SU-DHL-6 (cell line): ENCODE results near the gene NKX6-1.

Experiments
- H2AFZ ChIP-seq: fragments of 200-600 bp; sonication (generic); 2 replicates; pipeline ENCODE4 v1.6.1; 2014; ENCODE audit warnings: low read depth, mild to moderate bottlenecking, moderate library complexity, mixed read lengths, antibody characterized with exemption, low read length; ENCODE audit not compliant: severe bottlenecking
- H3F3A ChIP-seq: fragments of 200-600 bp; shearing (Covaris generic); 2 replicates; pipeline ENCODE4 v1.6.0; 2016; ENCODE audit warnings: antibody characterized with exemption, mild to moderate bottlenecking; ENCODE audit not compliant: insufficient read depth
- H3K27ac ChIP-seq: fragments of 200-600 bp; sonication (generic); 2 replicates; pipeline ENCODE4 v1.5.1; 2016; ENCODE audit warnings: low read depth, mild to moderate bottlenecking, low read length, moderate library complexity, mixed read lengths
- H3K27me3 ChIP-seq: fragments of 200-600 bp; sonication (generic), shearing (Covaris generic); 2 replicates; pipeline ENCODE4 v1.6.0; 2014; ENCODE audit warnings: mild to moderate bottlenecking, low read length
- H3K36me3 ChIP-seq: fragments of 200-600 bp; sonication (generic); 2 replicates; pipeline ENCODE4 v1.6.1; 2014; ENCODE audit warnings: mild to moderate bottlenecking, low read length, mixed read lengths
- H3K4me2 ChIP-seq: fragments of 300-600, 200-600 bp; shearing (Covaris generic), sonication (generic); 2 replicates; pipeline ENCODE4 v1.6.0; 2014; ENCODE audit warnings: low read length, low read depth, mild to moderate bottlenecking; ENCODE audit not compliant: poor library complexity, severe bottlenecking
- H3K4me3 ChIP-seq: fragments of 200-600 bp; sonication (generic); 2 replicates; pipeline ENCODE4 v1.5.1; 2014; ENCODE audit warnings: antibody characterized with exemption, low read length, mild to moderate bottlenecking, mixed read lengths; ENCODE audit not compliant: insufficient read depth, poor library complexity, severe bottlenecking
- H3K79me2 ChIP-seq: fragments of 200-600 bp; sonication (generic); 2 replicates; pipeline ENCODE4 v1.6.1; 2014; ENCODE audit warnings: mild to moderate bottlenecking, low read length, moderate library complexity; ENCODE audit not compliant: insufficient read depth
- H3K9ac ChIP-seq: fragments of 200-600 bp; sonication (generic); 2 replicates; pipeline ENCODE4 v1.7.0; 2014; ENCODE audit warnings: mild to moderate bottlenecking, low read length
- H3K9me2 ChIP-seq: fragments of 200-600 bp; sonication (generic); replicated peaks from 2 replicates; pipeline ENCODE4 v1.6.1; 2014; ENCODE audit warnings: low read length; ENCODE audit not compliant: insufficient read depth
- H3K9me3 ChIP-seq: fragments of 200-600 bp; sonication (generic); 2 replicates; pipeline ENCODE4 v1.6.1; 2014; ENCODE audit warnings: low read length, mixed read lengths; ENCODE audit not compliant: insufficient read depth
- H4K20me1 ChIP-seq: fragments of 200-600 bp; sonication (generic); 2 replicates; pipeline ENCODE4 v1.6.1; 2014; ENCODE audit warnings: low read depth, mild to moderate bottlenecking, antibody characterized with exemption, low read length, moderate library complexity, mixed read lengths
- EZH2phosphoT487 ChIP-seq: fragments of 200-600 bp; sonication (generic), shearing (Covaris generic); conservative IDR thresholded peaks from 2 replicates; pipeline ENCODE4 v1.6.1; 2018; ENCODE audit warnings: mild to moderate bottlenecking, antibody characterized with exemption, low read length, moderate library complexity, mixed read lengths
- TF ChIP-seq, protein P1 (sequence below): fragments of 200-600 bp; sonication (generic); IDR thresholded peaks from one replicate; pipeline ENCODE4 v1.5.1; 2017; ENCODE audit warnings: antibody characterized with exemption, mild to moderate bottlenecking, low read length, moderate library complexity; ENCODE audit not compliant: insufficient read depth, poor library complexity, severe bottlenecking

Gene NKX6-1

DNA sequence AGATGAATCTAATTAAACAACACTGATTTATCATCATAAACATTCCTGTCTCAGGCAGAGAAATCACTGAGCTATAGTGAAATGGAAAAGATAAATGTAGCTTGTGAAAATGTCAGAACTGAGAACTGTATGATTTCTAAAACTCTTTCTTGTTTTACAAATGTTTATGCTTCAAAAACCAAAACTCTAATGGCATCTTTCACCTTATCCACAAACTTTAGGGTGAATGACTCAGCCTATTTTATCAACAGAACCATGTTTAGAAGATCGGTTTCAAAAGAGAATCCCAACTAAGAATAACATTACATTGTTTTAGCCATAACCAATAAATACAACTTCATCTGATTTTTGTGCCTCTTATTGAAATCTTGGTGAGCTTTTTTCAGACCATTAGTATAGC is 21.4 kb downstream of the NKX6-1 start:
- H2AFZ ChIP-seq, result no peak overlapping the region
- no peaks in the 10 kb centered on the region for H3K79me2 ChIP-seq
- H3K4me2 ChIP-seq, result no peak overlapping the region

DNA sequence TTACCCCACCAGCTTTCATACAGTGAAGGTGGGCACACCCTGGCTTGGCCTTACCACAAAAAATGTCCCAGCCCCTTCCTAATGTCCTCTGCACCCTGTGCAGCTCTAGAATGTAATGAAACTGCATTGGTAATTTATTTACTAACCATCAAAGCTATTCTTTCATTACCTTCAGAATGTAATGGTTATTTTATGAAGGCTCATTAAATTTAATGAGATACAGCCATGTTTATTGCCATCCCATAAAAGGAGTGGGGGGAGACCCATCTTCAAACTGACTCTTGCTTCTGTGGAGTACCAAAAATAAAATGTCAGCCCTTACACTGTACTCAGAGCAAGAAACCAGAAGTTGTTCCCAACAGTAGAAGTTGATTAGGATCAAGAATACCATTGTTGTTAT is 25.0 kb downstream of the NKX6-1 start:
- TF ChIP-seq, protein P1, sequence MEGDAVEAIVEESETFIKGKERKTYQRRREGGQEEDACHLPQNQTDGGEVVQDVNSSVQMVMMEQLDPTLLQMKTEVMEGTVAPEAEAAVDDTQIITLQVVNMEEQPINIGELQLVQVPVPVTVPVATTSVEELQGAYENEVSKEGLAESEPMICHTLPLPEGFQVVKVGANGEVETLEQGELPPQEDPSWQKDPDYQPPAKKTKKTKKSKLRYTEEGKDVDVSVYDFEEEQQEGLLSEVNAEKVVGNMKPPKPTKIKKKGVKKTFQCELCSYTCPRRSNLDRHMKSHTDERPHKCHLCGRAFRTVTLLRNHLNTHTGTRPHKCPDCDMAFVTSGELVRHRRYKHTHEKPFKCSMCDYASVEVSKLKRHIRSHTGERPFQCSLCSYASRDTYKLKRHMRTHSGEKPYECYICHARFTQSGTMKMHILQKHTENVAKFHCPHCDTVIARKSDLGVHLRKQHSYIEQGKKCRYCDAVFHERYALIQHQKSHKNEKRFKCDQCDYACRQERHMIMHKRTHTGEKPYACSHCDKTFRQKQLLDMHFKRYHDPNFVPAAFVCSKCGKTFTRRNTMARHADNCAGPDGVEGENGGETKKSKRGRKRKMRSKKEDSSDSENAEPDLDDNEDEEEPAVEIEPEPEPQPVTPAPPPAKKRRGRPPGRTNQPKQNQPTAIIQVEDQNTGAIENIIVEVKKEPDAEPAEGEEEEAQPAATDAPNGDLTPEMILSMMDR, result no peak
- TF ChIP-seq EZH2phosphoT487, result no peak
- Histone ChIP-seq H3K9me3 (no peaks in the 10 kb centered on the region), H3K27me3 (no peaks in the 10 kb centered on the region), H3K4me2 (no peak overlapping the region), H3K9ac (no peak overlapping the region), H3K27ac (no peak overlapping the region), H3K9me2 (no peaks in the 10 kb centered on the region), H3K4me3 (no peak overlapping the region), H2AFZ (no peak overlapping the region), H3K79me2 (no peaks in the 10 kb centered on the region), H3F3A (no peaks in the 10 kb centered on the region), H3K36me3 (no peaks in the 10 kb centered on the region), H4K20me1 (no peaks in the 10 kb centered on the region)

More for the DNA sequence above, 21.4 kb downstream of the NKX6-1 start:
- Histone ChIP-seq H3K36me3 (no peaks in the 10 kb centered on the region), H3K4me3 (no peak overlapping the region), H3K27ac (no peak overlapping the region), H3K9me2 (no peaks in the 10 kb centered on the region), H3K9ac (no peak overlapping the region), H3K27me3 (no peaks in the 10 kb centered on the region), H4K20me1 (no peaks in the 10 kb centered on the region), H3K9me3 (no peaks in the 10 kb centered on the region), H3F3A (no peaks in the 10 kb centered on the region)
- no peak for TF ChIP-seq EZH2phosphoT487
- TF ChIP-seq, protein P1, result no peak

DNA sequence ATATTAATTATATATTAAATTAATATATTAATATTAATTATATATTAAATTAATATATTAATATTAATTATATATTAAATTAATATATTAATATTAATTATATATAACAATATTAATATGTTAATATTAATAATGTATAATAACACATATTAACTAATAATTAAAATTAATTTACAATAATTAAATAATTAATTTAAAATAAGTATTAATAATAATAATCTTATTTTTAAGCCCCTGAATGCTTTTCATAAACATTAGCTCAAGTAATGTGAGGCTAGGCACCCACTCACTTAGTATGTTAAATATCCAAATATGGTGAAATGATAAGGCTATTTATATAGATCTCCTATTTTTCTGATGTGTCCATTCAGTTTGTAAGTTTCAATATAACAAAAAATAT is 26.9 kb downstream of the NKX6-1 start:
- Histone ChIP-seq H3K27me3 (no peaks in the 10 kb centered on the region), H2AFZ (no peak overlapping the region), H3K9me3 (no peaks in the 10 kb centered on the region), H3K4me2 (no peak overlapping the region), H3K27ac (no peak overlapping the region), H4K20me1 (no peaks in the 10 kb centered on the region), H3K4me3 (no peak overlapping the region), H3K9me2 (no peaks in the 10 kb centered on the region), H3K9ac (no peak overlapping the region), H3K79me2 (no peaks in the 10 kb centered on the region), H3F3A (no peaks in the 10 kb centered on the region), H3K36me3 (no peaks in the 10 kb centered on the region)
- no peak for TF ChIP-seq EZH2phosphoT487

DNA sequence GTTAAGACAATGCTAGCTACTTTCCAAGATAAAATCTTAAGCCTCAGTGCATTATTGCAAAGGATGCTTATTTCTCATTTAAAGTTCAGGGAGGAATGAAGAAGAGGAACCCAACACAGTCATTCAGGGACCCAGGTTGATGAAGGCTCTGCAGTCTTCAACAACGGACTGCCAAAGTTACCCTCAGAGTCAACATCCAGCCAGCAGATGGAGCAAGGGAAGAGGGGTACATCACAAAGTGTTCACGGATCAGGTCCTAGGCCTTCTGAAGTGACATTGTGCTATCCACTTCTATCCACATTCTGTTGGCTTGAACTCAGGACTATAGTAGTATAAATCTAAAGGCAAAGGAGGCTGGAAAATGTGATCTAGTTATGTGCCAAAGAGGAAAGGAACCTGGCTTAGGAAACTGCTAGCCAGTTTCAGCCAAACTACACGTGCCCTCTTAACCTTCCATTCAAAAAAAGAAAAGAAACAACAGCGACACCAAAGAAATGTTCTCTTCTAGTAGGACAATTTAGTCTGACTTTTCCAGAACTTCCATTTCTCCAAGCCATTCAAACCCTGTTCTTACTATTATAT is 28.8 kb downstream of the NKX6-1 start:
- Histone ChIP-seq H3F3A (no peaks in the 10 kb centered on the region), H3K27me3 (no peaks in the 10 kb centered on the region), H4K20me1 (no peaks in the 10 kb centered on the region), H3K9me2 (no peaks in the 10 kb centered on the region), H3K9ac (no peak overlapping the region), H3K9me3 (no peaks in the 10 kb centered on the region), H3K4me3 (no peak overlapping the region), H2AFZ (no peak overlapping the region), H3K36me3 (no peaks in the 10 kb centered on the region), H3K27ac (no peak overlapping the region), H3K79me2 (no peaks in the 10 kb centered on the region), H3K4me2 (no peak overlapping the region)
- TF ChIP-seq, protein P1, result no peak
- TF ChIP-seq EZH2phosphoT487, result no peak
